Superior temporal gyrus (tissue), 1 donor: ENCODE measurements around the gene ZDHHC9.
"Not testable (repeated sequence)": the region's sequence is repeated elsewhere in the genome, so short reads cannot be mapped to it uniquely, and the experiment has no call there.

Source experiments
- DNase-seq: peaks from one replicate; pipeline ENCODE4 v3.0.0-alpha.2; 2016; ENCODE audit errors: extremely low spot score

Gene ZDHHC9

GRCh38 chrX:129843459-129844306 is at the start of gene ZDHHC9:
Gene ZDHHC9, minus strand, starts transcription at chrX:129843886. Its CDS starts 1,941 bp downstream, at chrX:129841945.
- peak; percentile 91 for DNase-seq

GRCh38 chrX:129877401-129877800 is 33.7 kb upstream of the ZDHHC9 start:
- DNase-seq, result no peak

- no peak for DNase-seq
Measured at GRCh38 chrX:129876771-129877305, 33.2 kb upstream of the ZDHHC9 start.

GRCh38 chrX:129875669-129876068 is 32.0 kb upstream of the ZDHHC9 start:
- DNase-seq, result no peak

- no peak for DNase-seq
Measured at GRCh38 chrX:129872524-129872923, 28.8 kb upstream of the ZDHHC9 start.

- not testable (repeated sequence) for DNase-seq
Measured at GRCh38 chrX:129866321-129866720, 22.6 kb upstream of the ZDHHC9 start.

GRCh38 chrX:129859134-129859533 is 15.4 kb upstream of the ZDHHC9 start:
- not testable (repeated sequence) for DNase-seq

GRCh38 chrX:129851825-129852224 is 8.1 kb upstream of the ZDHHC9 start:
- DNase-seq, result not testable (repeated sequence)

GRCh38 chrX:129846716-129847115 is 3.0 kb upstream of the ZDHHC9 start:
- no peak for DNase-seq

- no peak for DNase-seq
Measured at GRCh38 chrX:129845616-129846190, 2.0 kb upstream of the ZDHHC9 start.

GRCh38 chrX:129843209-129843458 is 552 bp downstream of the ZDHHC9 start:
- no peak for DNase-seq

- no peak for DNase-seq
Measured at GRCh38 chrX:129842510-129843208, 1.0 kb downstream of the ZDHHC9 start.

GRCh38 chrX:129840344-129840743 is 3.3 kb downstream of the ZDHHC9 start:
- no peak for DNase-seq

GRCh38 chrX:129836827-129837226 is 6.9 kb downstream of the ZDHHC9 start:
- no peak for DNase-seq

GRCh38 chrX:129833153-129833990 is 10.3 kb downstream of the ZDHHC9 start:
- DNase-seq, result peak; percentile 54

GRCh38 chrX:129831091-129831885 is 12.4 kb downstream of the ZDHHC9 start:
- DNase-seq, result peak; percentile 88

GRCh38 chrX:129830494-129830893 is 13.2 kb downstream of the ZDHHC9 start:
- peak; percentile 40 for DNase-seq

GRCh38 chrX:129825746-129826505 is 17.8 kb downstream of the ZDHHC9 start:
- peak; percentile 21 for DNase-seq

- no peak for DNase-seq
Measured at GRCh38 chrX:129824620-129825019, 19.1 kb downstream of the ZDHHC9 start.

- no peak for DNase-seq
Measured at GRCh38 chrX:129823522-129823921, 20.2 kb downstream of the ZDHHC9 start.
